Measurements from ENCODE around the gene HIP1. TPM values are rescaled to one million over a fixed set of nuclear protein-coding genes. Genes with fewer than 3 reads are reported as not detected.

HIP1 gene
- total and polyA plus RNA-seq, 2 of the 4 experiments (the other 2 are of a cell fraction), result 6.8 to 10.0 TPM

DNA sequence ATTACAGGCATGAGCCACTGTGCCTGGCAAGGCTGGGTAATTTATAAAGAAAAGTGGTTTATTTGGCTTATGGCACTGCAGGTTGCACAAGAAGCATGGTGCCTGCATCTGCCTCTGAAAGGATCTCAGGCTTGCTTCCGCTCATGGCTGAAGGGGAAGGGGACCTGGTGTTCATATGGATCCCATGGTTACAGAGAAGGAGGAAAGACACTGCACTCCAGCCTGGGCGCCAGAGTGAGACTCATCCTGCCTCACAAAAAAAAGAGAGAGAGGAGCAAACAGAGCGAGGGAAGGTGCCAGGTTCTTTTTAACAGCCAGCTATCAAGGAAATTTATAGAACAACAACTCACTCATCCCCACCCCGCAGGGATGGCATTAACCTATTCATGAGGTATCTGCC lies 36.2 kb downstream of the HIP1 start:
- Histone ChIP-seq H3K18ac (ENCODE audit: low read depth, low read length) (no peak overlapping the region), H3K36me3 (ENCODE audit: control insufficient read depth, insufficient read depth, low read length) (no peaks in the 10 kb centered on the region), H4K5ac (ENCODE audit: low read depth, low read length) (no peak overlapping the region), H2AK5ac (ENCODE audit: low read depth, low read length) (no peak overlapping the region), H3K14ac (replicated peaks; ENCODE audit: low read depth, low read length) (no peak overlapping the region), H3K27me3 (ENCODE audit: control insufficient read depth, insufficient read depth, low read length) (no peaks in the 10 kb centered on the region), H3K56ac (ENCODE audit: extremely low read depth, insufficient read depth, low read length) (no peak overlapping the region), H3K9ac (ENCODE audit: low read depth, low read length) (no peak overlapping the region), H2BK120ac (ENCODE audit: low read depth, low read length) (no peak overlapping the region), H3K4ac (ENCODE audit: low read depth, low read length) (no peak overlapping the region), H3K27ac (ENCODE audit: insufficient read depth, low read length) (no peak overlapping the region), H2BK20ac (ENCODE audit: low read depth, low read length) (no peak overlapping the region), H2AK9ac (replicated peaks; ENCODE audit: low read depth, low read length, poor library complexity) (no peak overlapping the region), H3K9me1 (ENCODE audit: insufficient read depth, low read length) (no peaks in the 10 kb centered on the region; the same call in 1 of the 2 replicates), H2AFZ (replicated peaks; ENCODE audit: low read length, poor library complexity) (no peak overlapping the region), H3K4me3 (ENCODE audit: insufficient read depth, low read depth, low read length) (no peak overlapping the region), H4K20me1 (ENCODE audit: insufficient read depth, low read length) (no peaks in the 10 kb centered on the region; the same call in 1 of the 2 replicates), H4K91ac (ENCODE audit: insufficient read depth, low read depth, low read length) (no peak overlapping the region), H3K79me1 (ENCODE audit: low read depth in 1 of 2, low read length in 2 of 2) (peaks cover 6 to 23% of the 10 kb centered on the region in 2 experiments), H2BK15ac (ENCODE audit: low read depth, low read length) (no peak overlapping the region), H2BK5ac (ENCODE audit: low read depth, low read length, poor library complexity, severe bottlenecking) (no peak overlapping the region), H3K4me1 (ENCODE audit: control insufficient read depth, insufficient read depth, low read length) (no peaks in the 10 kb centered on the region), H3K23ac (ENCODE audit: low read depth, low read length) (no peak overlapping the region), H3K4me2 (ENCODE audit: low read depth, low read length) (no peak overlapping the region), H4K8ac (ENCODE audit: low read depth in 2 of 2, low read length in 2 of 2) (no peak overlapping the region), H3K9me3 (ENCODE audit: control insufficient read depth, insufficient read depth, low read length) (no peaks in the 10 kb centered on the region)
- CTCF ChIA-PET, result no interaction called here
- dilution Hi-C loops (cut with HindIII; ENCODE audit: low sequenced_read_pairs, unreplicated experiment), result no loop called here
- in situ Hi-C loops (cut with MboI; ENCODE audit: low sequenced_read_pairs), result no loop called here
- WGBS, 2 experiments (ENCODE audit: extremely low coverage in 2 of 2, insufficient read length in 1 of 2), result no CpG with 5 or more reads among the region's 4 CpGs
- POLR2A ChIA-PET (ENCODE audit: unreplicated experiment), result no interaction called here
- DNase-seq (no peak), ATAC-seq (ENCODE audit: low read depth) (no peak)
- no TSS peak for BruUV-seq (replicated peaks)
- intact Hi-C loops (cut with micrococcal nuclease), result no loop called here
- TF ChIP-seq, protein P1, sequence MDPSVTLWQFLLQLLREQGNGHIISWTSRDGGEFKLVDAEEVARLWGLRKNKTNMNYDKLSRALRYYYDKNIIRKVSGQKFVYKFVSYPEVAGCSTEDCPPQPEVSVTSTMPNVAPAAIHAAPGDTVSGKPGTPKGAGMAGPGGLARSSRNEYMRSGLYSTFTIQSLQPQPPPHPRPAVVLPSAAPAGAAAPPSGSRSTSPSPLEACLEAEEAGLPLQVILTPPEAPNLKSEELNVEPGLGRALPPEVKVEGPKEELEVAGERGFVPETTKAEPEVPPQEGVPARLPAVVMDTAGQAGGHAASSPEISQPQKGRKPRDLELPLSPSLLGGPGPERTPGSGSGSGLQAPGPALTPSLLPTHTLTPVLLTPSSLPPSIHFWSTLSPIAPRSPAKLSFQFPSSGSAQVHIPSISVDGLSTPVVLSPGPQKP (IDR thresholded peaks at IDR 0.05; ENCODE audit: borderline replicate concordance, low read depth, low read length), result no peak
- TF ChIP-seq RCOR1 (IDR thresholded peaks at IDR 0.05; ENCODE audit: insufficient replicate concordance, low read length) (no peak), CEBPB (IDR thresholded peaks at IDR 0.05; ENCODE audit: low read depth, low read length) (no peak), BHLHE40 (IDR thresholded peaks at IDR 0.05; ENCODE audit: low read depth, low read length) (no peak), FOS (IDR thresholded peaks at IDR 0.05; ENCODE audit: low read depth, low read length) (no peak), SMC3 (IDR thresholded peaks at IDR 0.05; ENCODE audit: low read depth, low read length) (no peak), RAD21 (IDR thresholded peaks at IDR 0.05; ENCODE audit: low read length) (no peak), CHD1 (IDR thresholded peaks at IDR 0.05; ENCODE audit: low read depth, low read length) (no peak)
- TF ChIP-seq, protein P2, sequence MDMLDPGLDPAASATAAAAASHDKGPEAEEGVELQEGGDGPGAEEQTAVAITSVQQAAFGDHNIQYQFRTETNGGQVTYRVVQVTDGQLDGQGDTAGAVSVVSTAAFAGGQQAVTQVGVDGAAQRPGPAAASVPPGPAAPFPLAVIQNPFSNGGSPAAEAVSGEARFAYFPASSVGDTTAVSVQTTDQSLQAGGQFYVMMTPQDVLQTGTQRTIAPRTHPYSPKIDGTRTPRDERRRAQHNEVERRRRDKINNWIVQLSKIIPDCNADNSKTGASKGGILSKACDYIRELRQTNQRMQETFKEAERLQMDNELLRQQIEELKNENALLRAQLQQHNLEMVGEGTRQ (IDR thresholded peaks at IDR 0.05; ENCODE audit: low read depth, low read length), result no peak
